ENCODE measurements around the gene SORCS2. TPM values are rescaled to one million over a fixed set of nuclear protein-coding genes. Genes with fewer than 3 reads are reported as not detected.

The SORCS2 gene
- polyA plus RNA-seq, 1 donor from 2014 or later = 1.0 TPM

- no peak overlapping the region for H3K27ac ChIP-seq (ENCODE audit: low read length)
Observed at GRCh38 chr4:7353046-7353790, 160.9 kb downstream of the SORCS2 start.

GRCh38 chr4:7353846-7354610 is 161.7 kb downstream of the SORCS2 start:
- no peaks in the 10 kb centered on the region for H3K79me2 ChIP-seq (replicated peaks; ENCODE audit: insufficient read depth, low read length)
- H3K9me3 ChIP-seq (ENCODE audit: low read length) = no peaks in the 10 kb centered on the region
- no peak overlapping the region for H3K9ac ChIP-seq (ENCODE audit: low read length)
- no peak overlapping the region for H3K27ac ChIP-seq (ENCODE audit: low read length)
- no peaks in the 10 kb centered on the region for H3F3A ChIP-seq (ENCODE audit: insufficient read depth, low read length, poor library complexity, severe bottlenecking)
- H4K20me1 ChIP-seq (ENCODE audit: insufficient read depth) = no peaks in the 10 kb centered on the region
- no peaks in the 10 kb centered on the region for H3K9me2 ChIP-seq (ENCODE audit: insufficient read depth, low read length)
- H3K4me2 ChIP-seq (ENCODE audit: low read length) = no peak overlapping the region
- H3K4me3 ChIP-seq (ENCODE audit: low read length) = no peak overlapping the region
- no peaks in the 10 kb centered on the region for H3K36me3 ChIP-seq (ENCODE audit: insufficient read depth, low read length)
- H2AFZ ChIP-seq (ENCODE audit: low read depth, low read length) = no peak overlapping the region
- H3K27me3 ChIP-seq (ENCODE audit: insufficient read depth, low read depth, low read length) = no peaks in the 10 kb centered on the region
- TF ChIP-seq EZH2 (IDR thresholded peaks at IDR 0.05; ENCODE audit: borderline replicate concordance, insufficient read depth, low read length, poor library complexity, severe bottlenecking) = no peak
- TF ChIP-seq, protein P1, sequence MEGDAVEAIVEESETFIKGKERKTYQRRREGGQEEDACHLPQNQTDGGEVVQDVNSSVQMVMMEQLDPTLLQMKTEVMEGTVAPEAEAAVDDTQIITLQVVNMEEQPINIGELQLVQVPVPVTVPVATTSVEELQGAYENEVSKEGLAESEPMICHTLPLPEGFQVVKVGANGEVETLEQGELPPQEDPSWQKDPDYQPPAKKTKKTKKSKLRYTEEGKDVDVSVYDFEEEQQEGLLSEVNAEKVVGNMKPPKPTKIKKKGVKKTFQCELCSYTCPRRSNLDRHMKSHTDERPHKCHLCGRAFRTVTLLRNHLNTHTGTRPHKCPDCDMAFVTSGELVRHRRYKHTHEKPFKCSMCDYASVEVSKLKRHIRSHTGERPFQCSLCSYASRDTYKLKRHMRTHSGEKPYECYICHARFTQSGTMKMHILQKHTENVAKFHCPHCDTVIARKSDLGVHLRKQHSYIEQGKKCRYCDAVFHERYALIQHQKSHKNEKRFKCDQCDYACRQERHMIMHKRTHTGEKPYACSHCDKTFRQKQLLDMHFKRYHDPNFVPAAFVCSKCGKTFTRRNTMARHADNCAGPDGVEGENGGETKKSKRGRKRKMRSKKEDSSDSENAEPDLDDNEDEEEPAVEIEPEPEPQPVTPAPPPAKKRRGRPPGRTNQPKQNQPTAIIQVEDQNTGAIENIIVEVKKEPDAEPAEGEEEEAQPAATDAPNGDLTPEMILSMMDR (IDR thresholded peaks at IDR 0.05; ENCODE audit: poor library complexity, severe bottlenecking) = no peak
- TF ChIP-seq POLR2AphosphoS5 (IDR thresholded peaks at IDR 0.05) = no peak
- no peak for TF ChIP-seq RAD21 (conservative IDR thresholded peaks at IDR 0.05)
- no peak for TF ChIP-seq EP300 (conservative IDR thresholded peaks at IDR 0.05; ENCODE audit: poor library complexity, severe bottlenecking)
- TF ChIP-seq, protein P2, sequence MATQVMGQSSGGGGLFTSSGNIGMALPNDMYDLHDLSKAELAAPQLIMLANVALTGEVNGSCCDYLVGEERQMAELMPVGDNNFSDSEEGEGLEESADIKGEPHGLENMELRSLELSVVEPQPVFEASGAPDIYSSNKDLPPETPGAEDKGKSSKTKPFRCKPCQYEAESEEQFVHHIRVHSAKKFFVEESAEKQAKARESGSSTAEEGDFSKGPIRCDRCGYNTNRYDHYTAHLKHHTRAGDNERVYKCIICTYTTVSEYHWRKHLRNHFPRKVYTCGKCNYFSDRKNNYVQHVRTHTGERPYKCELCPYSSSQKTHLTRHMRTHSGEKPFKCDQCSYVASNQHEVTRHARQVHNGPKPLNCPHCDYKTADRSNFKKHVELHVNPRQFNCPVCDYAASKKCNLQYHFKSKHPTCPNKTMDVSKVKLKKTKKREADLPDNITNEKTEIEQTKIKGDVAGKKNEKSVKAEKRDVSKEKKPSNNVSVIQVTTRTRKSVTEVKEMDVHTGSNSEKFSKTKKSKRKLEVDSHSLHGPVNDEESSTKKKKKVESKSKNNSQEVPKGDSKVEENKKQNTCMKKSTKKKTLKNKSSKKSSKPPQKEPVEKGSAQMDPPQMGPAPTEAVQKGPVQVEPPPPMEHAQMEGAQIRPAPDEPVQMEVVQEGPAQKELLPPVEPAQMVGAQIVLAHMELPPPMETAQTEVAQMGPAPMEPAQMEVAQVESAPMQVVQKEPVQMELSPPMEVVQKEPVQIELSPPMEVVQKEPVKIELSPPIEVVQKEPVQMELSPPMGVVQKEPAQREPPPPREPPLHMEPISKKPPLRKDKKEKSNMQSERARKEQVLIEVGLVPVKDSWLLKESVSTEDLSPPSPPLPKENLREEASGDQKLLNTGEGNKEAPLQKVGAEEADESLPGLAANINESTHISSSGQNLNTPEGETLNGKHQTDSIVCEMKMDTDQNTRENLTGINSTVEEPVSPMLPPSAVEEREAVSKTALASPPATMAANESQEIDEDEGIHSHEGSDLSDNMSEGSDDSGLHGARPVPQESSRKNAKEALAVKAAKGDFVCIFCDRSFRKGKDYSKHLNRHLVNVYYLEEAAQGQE (IDR thresholded peaks at IDR 0.05; ENCODE audit: borderline replicate concordance) = no peak
- TF ChIP-seq SMC3 (conservative IDR thresholded peaks at IDR 0.05; ENCODE audit: poor library complexity) = no peak

More at GRCh38 chr4:7353046-7353790, 160.9 kb downstream of the SORCS2 start:
- H3K36me3 ChIP-seq (ENCODE audit: insufficient read depth, low read length) = no peaks in the 10 kb centered on the region
- H3K9ac ChIP-seq (ENCODE audit: low read length) = no peak overlapping the region
- no peak overlapping the region for H3K4me3 ChIP-seq (ENCODE audit: low read length)
- H2AFZ ChIP-seq (ENCODE audit: low read depth, low read length) = no peak overlapping the region
- TF ChIP-seq EZH2 (IDR thresholded peaks at IDR 0.05; ENCODE audit: borderline replicate concordance, insufficient read depth, low read length, poor library complexity, severe bottlenecking) (no peak), SMC3 (conservative IDR thresholded peaks at IDR 0.05; ENCODE audit: poor library complexity) (no peak), RAD21 (conservative IDR thresholded peaks at IDR 0.05) (no peak), EP300 (conservative IDR thresholded peaks at IDR 0.05; ENCODE audit: poor library complexity, severe bottlenecking) (no peak), MXI1 (conservative IDR thresholded peaks at IDR 0.05; ENCODE audit: poor library complexity, severe bottlenecking) (no peak), TAF1 (IDR thresholded peaks at IDR 0.05; ENCODE audit: low read depth) (no peak), POLR2AphosphoS5 (IDR thresholded peaks at IDR 0.05) (no peak)
- TF ChIP-seq, protein P2 (IDR thresholded peaks at IDR 0.05; ENCODE audit: borderline replicate concordance) = no peak
- TF ChIP-seq, protein P1 (IDR thresholded peaks at IDR 0.05; ENCODE audit: poor library complexity, severe bottlenecking) = no peak
- no peaks in the 10 kb centered on the region for H4K20me1 ChIP-seq (ENCODE audit: insufficient read depth)
- H3K4me2 ChIP-seq (ENCODE audit: low read length) = no peak overlapping the region
- H3F3A ChIP-seq (ENCODE audit: insufficient read depth, low read length, poor library complexity, severe bottlenecking) = no peaks in the 10 kb centered on the region
- H3K9me3 ChIP-seq (ENCODE audit: low read length) = no peaks in the 10 kb centered on the region
- no peaks in the 10 kb centered on the region for H3K27me3 ChIP-seq (ENCODE audit: insufficient read depth, low read depth, low read length)
- H3K79me2 ChIP-seq (replicated peaks; ENCODE audit: insufficient read depth, low read length) = no peaks in the 10 kb centered on the region
- no peaks in the 10 kb centered on the region for H3K9me2 ChIP-seq (ENCODE audit: insufficient read depth, low read length)

All from neural cell (in vitro differentiated cells).